Tibial nerve (tissue), 3 donors: Measurements from ENCODE around the gene NDUFA11.

Experiments
- CTCF ChIP-seq, 5 experiments: fragments of 200-600 bp in 3 of 5; fragments of 450-650 bp in 2 of 5; sonication (generic) in 3 of 5; IDR thresholded peaks; one replicate each; pipeline ENCODE4 v1.5.1; 2016 to 2019; ENCODE audit warnings: antibody characterized with exemption in 5 of 5, mild to moderate bottlenecking in 3 of 5, moderate library complexity in 2 of 5
- POLR2A ChIP-seq, 2 donors: fragments of 450-650 bp; IDR thresholded peaks; one replicate each; pipeline ENCODE4 v1.6.1; 2017; ENCODE audit warnings: antibody characterized with exemption in 2 of 2, mild to moderate bottlenecking in 2 of 2, moderate library complexity in 2 of 2

- TF ChIP-seq CTCF (IDR thresholded peaks at IDR 0.05) (no peak), POLR2A (IDR thresholded peaks at IDR 0.05) (no peak)
Observed at GRCh38 chr19:5952193-5953029, 48.8 kb upstream of the NDUFA11 start.
